HG03460 (cell line): ENCODE data around the gene ATP8B3.

ENCODE experiments used
- ATAC-seq: cut with Tn5 transposase; IDR thresholded peaks from one replicate; pipeline ENCODE4 v1.9.1; 2021; ENCODE audit not compliant: unreplicated experiment

Gene ATP8B3

GRCh38 chr19:1758959-1759903 lies 52.8 kb downstream of the ATP8B3 start:
- ATAC-seq = no peak

- no peak for ATAC-seq
Measured at GRCh38 chr19:1758231-1758577, 53.9 kb downstream of the ATP8B3 start.

GRCh38 chr19:1757468-1758230 lies 54.4 kb downstream of the ATP8B3 start:
- no peak for ATAC-seq

GRCh38 chr19:1756705-1757465 lies 55.2 kb downstream of the ATP8B3 start:
- ATAC-seq = no peak

GRCh38 chr19:1756264-1756663 lies 55.8 kb downstream of the ATP8B3 start:
- ATAC-seq = no peak

- no peak for ATAC-seq
Measured at GRCh38 chr19:1755467-1756171, 56.5 kb downstream of the ATP8B3 start.

GRCh38 chr19:1754636-1755466 lies 57.2 kb downstream of the ATP8B3 start:
- no peak for ATAC-seq

GRCh38 chr19:1754018-1754635 lies 57.9 kb downstream of the ATP8B3 start:
- no peak for ATAC-seq

- no peak for ATAC-seq
Measured at GRCh38 chr19:1752757-1753728, 59.0 kb downstream of the ATP8B3 start, which contains the start of gene ONECUT3. Gene ONECUT3, plus strand, starts transcription at chr19:1753506. Its CDS starts 157 bp downstream, at chr19:1753663.

GRCh38 chr19:1752009-1752756 lies 59.9 kb downstream of the ATP8B3 start:
- ATAC-seq = no peak

GRCh38 chr19:1751367-1752008 lies 60.6 kb downstream of the ATP8B3 start:
- ATAC-seq = no peak

GRCh38 chr19:1750343-1751021 lies 61.6 kb downstream of the ATP8B3 start:
- ATAC-seq = no peak

GRCh38 chr19:1749373-1750342 lies 62.4 kb downstream of the ATP8B3 start:
- ATAC-seq = no peak

GRCh38 chr19:1748873-1749341 lies 63.2 kb downstream of the ATP8B3 start:
- ATAC-seq = no peak
